IPS-15b (cell line): Measurements from ENCODE around the gene OR14I1.

Source experiments
- H3K27me3 ChIP-seq: one replicate; pipeline ENCODE4 v1.6.1; 2013; ENCODE audit warnings: low read length; ENCODE audit not compliant: control insufficient read depth, insufficient read depth
- H3K36me3 ChIP-seq: one replicate; pipeline ENCODE4 v1.6.1; 2013; ENCODE audit warnings: low read length; ENCODE audit not compliant: control insufficient read depth, insufficient read depth
- H3K4me1 ChIP-seq: one replicate; pipeline ENCODE4 v1.6.1; 2013; ENCODE audit warnings: mild to moderate bottlenecking, low read length; ENCODE audit not compliant: control insufficient read depth, insufficient read depth
- H3K4me3 ChIP-seq: one replicate; pipeline ENCODE4 v1.5.1; 2013; ENCODE audit warnings: low read depth, low read length
- H3K9ac ChIP-seq: one replicate; pipeline ENCODE4 v1.6.1; 2013; ENCODE audit warnings: low read depth, mild to moderate bottlenecking, low read length
- H3K9me3 ChIP-seq: one replicate; pipeline ENCODE4 v1.6.1; 2013; ENCODE audit warnings: mild to moderate bottlenecking, low read length; ENCODE audit not compliant: control insufficient read depth, insufficient read depth

OR14I1 gene

GRCh38 chr1:248710305-248710900, 7.8 kb upstream of the OR14I1 start:
- Histone ChIP-seq H3K27me3 (no peaks in the 10 kb centered on the region), H3K9me3 (peaks cover 37% of the 10 kb centered on the region)

GRCh38 chr1:248704606-248705005, 2.0 kb upstream of the OR14I1 start:
- H3K9ac ChIP-seq: no peak overlapping the region
- H3K4me3 ChIP-seq: no peak overlapping the region
- H3K36me3 ChIP-seq: no peaks in the 10 kb centered on the region
- H3K4me1 ChIP-seq: no peaks in the 10 kb centered on the region
- H3K9me3 ChIP-seq: peaks cover 20% of the 10 kb centered on the region
- no peaks in the 10 kb centered on the region for H3K27me3 ChIP-seq

More at GRCh38 chr1:248710305-248710900, 7.8 kb upstream of the OR14I1 start:
- Histone ChIP-seq H3K4me1 (no peaks in the 10 kb centered on the region), H3K36me3 (no peaks in the 10 kb centered on the region), H3K9ac (no peak overlapping the region), H3K4me3 (no peak overlapping the region)

DNA sequence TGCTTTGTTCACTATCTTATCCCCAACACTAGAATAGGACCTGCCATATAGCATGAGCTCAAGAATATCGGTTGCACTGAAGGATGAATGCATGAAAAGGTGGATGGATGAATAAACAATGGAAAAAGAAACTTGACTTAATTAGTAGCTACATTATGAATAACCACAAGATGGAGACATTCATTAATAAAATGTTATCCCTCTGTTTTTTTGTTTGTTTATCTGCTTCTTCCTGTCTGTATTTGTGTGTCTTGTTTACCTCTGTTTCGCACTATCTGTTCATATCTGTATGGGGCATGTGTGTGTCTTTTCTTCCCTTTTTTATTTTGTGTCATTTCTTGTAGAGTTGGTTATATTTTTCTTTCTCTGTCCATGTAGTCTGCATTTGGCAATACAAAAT, 1.1 kb upstream of the OR14I1 start:
- Histone ChIP-seq H3K36me3 (no peaks in the 10 kb centered on the region), H3K9me3 (peaks cover 14% of the 10 kb centered on the region), H3K4me3 (no peak overlapping the region), H3K9ac (no peak overlapping the region), H3K4me1 (no peaks in the 10 kb centered on the region), H3K27me3 (no peaks in the 10 kb centered on the region)

GRCh38 chr1:248699099-248699498, 3.5 kb downstream of the OR14I1 start:
- Histone ChIP-seq H3K9ac (no peak overlapping the region), H3K36me3 (no peaks in the 10 kb centered on the region), H3K4me1 (no peaks in the 10 kb centered on the region), H3K27me3 (no peaks in the 10 kb centered on the region), H3K9me3 (peaks cover 11% of the 10 kb centered on the region), H3K4me3 (no peak overlapping the region)

DNA sequence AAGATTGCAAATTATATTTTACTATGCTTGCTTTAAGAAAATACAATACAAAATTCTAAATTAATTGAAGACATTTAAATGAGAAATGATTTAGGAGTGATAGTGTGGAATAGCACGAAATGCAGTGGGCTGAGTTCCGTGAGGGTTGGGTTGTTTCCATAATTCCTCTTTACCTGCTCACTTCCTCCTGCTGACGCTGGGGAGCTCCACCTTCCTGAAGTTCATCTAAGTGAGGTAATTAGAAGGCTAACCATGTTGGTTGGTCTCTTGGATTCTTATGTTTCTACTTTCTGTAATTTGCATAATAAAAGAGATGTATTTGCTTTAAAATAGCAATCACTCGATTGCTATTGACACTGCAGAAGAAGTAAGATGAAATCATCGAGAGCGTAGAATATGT, 4.7 kb downstream of the OR14I1 start:
- no peaks in the 10 kb centered on the region for H3K4me1 ChIP-seq
- H3K27me3 ChIP-seq: no peaks in the 10 kb centered on the region
- no peak overlapping the region for H3K4me3 ChIP-seq
- peaks cover 10% of the 10 kb centered on the region for H3K9me3 ChIP-seq
- no peak overlapping the region for H3K9ac ChIP-seq
- H3K36me3 ChIP-seq: no peaks in the 10 kb centered on the region

- peaks cover 11% of the 10 kb centered on the region for H3K9me3 ChIP-seq
- no peak overlapping the region for H3K4me3 ChIP-seq
- H3K36me3 ChIP-seq: no peaks in the 10 kb centered on the region
- no peaks in the 10 kb centered on the region for H3K4me1 ChIP-seq
- no peak overlapping the region for H3K9ac ChIP-seq
- H3K27me3 ChIP-seq: no peaks in the 10 kb centered on the region
Observed at GRCh38 chr1:248696774-248697173, 5.8 kb downstream of the OR14I1 start.

DNA sequence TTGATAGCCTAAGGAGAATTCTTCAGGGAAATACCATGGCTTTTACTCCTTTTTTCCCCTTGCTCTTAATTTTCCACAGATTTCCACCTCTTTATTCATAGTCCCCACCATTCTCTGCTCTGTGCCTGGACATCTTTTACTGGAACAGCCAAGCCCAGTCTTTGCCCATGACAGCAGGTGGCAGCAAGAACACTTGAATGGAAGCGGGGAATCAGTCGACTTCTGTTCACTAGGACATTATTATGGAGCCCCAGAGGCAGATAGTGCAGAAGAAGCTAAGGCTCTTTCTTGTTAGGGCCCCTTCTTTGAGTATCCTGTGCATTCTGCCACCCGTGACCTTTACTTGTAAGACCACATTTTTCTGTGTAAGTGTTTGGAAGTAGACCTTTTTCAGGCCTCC, 6.3 kb downstream of the OR14I1 start:
- no peak overlapping the region for H3K4me3 ChIP-seq
- H3K36me3 ChIP-seq: no peaks in the 10 kb centered on the region
- peaks cover 11% of the 10 kb centered on the region for H3K9me3 ChIP-seq
- no peaks in the 10 kb centered on the region for H3K27me3 ChIP-seq
- H3K9ac ChIP-seq: no peak overlapping the region
- no peaks in the 10 kb centered on the region for H3K4me1 ChIP-seq

- Histone ChIP-seq H3K36me3 (no peaks in the 10 kb centered on the region), H3K4me3 (no peak overlapping the region), H3K27me3 (no peaks in the 10 kb centered on the region), H3K4me1 (no peaks in the 10 kb centered on the region), H3K9ac (no peak overlapping the region), H3K9me3 (peaks cover 11% of the 10 kb centered on the region)
Observed at GRCh38 chr1:248695451-248696132, 7.0 kb downstream of the OR14I1 start.

DNA sequence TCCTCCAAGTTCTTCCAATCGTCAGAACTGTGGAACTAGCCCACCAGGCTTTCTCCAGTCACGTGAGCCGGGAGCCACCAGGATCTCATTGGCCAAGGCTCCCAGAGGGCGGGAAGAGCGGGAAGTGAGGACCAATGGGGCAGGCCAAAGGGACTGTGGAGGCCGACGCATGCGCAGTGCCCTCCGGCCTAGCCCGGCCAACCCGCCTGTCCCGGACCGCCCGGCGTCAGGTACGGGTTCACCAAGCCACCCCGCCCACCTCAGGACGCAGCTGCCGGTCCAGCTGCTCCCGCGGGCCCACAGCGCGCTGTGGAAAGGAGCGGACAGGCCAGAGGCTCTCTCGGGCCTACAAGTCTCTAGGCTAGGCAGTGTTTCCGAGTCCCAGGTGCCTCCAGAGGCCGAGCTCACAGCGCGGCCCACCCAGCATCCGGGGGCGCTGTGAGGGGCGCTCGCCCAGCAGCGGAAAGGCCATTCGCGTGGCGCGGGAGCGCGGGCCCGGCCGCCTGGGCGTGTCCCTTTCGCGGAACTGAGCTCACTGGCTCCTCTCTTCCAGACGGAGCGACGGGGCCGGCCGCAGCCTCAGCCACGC, 10.9 kb downstream of the OR14I1 start:
- H3K4me1 ChIP-seq: no peaks in the 10 kb centered on the region
- H3K9ac ChIP-seq: no peak overlapping the region
- no peaks in the 10 kb centered on the region for H3K27me3 ChIP-seq
- H3K36me3 ChIP-seq: no peaks in the 10 kb centered on the region
- no peak overlapping the region for H3K4me3 ChIP-seq
- H3K9me3 ChIP-seq: peaks cover 18% of the 10 kb centered on the region

DNA sequence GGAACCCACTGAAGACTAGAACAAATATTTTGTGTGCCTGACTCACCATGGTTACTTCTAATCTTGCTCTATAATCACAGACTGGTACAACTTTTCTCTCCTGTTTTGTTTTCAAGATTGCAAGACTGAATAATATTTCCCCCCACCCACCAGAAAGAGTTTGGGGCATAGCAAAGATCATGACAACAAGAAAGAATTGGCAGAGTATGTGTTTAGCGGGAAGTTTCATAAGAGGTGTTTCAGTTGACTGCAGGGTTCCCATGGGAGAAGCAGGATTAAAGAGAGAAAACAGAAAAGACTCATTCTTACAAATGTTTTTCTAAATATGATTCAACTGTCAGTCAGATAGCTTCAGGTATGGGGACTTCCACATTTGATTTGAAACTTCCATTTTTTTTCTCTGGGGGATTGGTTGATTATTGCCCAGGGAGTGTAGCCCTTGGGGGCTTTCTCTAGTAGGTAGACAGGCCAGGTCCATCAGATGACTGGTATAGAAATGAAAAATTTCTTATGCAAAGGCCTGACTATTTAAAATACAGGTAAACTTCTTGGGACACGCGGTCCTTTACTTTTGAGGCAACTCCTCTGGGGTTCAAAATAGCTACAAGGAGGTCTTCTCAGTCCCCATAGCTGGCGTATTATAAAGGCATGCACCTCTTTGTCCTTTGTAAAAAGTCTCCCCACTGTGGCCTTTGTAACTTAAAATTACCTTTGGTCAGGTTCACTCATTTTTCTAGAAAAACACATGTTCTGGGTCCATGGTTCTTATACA, 13.9 kb downstream of the OR14I1 start:
- Histone ChIP-seq H3K4me1 (no peaks in the 10 kb centered on the region), H3K36me3 (no peaks in the 10 kb centered on the region), H3K27me3 (no peaks in the 10 kb centered on the region), H3K9me3 (peaks cover 10% of the 10 kb centered on the region), H3K9ac (no peak overlapping the region), H3K4me3 (no peak overlapping the region)

- H3K4me3 ChIP-seq: no peak overlapping the region
- H3K36me3 ChIP-seq: no peaks in the 10 kb centered on the region
- peaks cover 11% of the 10 kb centered on the region for H3K9me3 ChIP-seq
- no peaks in the 10 kb centered on the region for H3K4me1 ChIP-seq
- no peak overlapping the region for H3K9ac ChIP-seq
- H3K27me3 ChIP-seq: no peaks in the 10 kb centered on the region
Observed at GRCh38 chr1:248686815-248687214, 15.8 kb downstream of the OR14I1 start.
